Omental fat pad (tissue), 4 donors: ENCODE measurements around the gene RAB36. TPM values are rescaled to one million over a fixed set of nuclear protein-coding genes. Genes with fewer than 3 reads are reported as not detected.

ENCODE experiments used
- ATAC-seq: fragments of 150-250 bp; one replicate; pipeline ENCODE4 v1.9.1; 2016; ENCODE audit warnings: mild to moderate bottlenecking, moderate library complexity; ENCODE audit not compliant: low FRiP score
- DNase-seq: peaks from one replicate; pipeline ENCODE4 v3.0.0-alpha.2; 2019; ENCODE audit warnings: low spot score
- total RNA-seq, 4 donors: library from RNA; depleted of rRNA; stranded (reverse); fragments of >200 nt; gene quantifications; one replicate each; pipeline ENCODE4 v1.1.0, GENCODE V29; 2016
- TF ChIP-seq, protein P1 (sequence below), 3 donors: fragments of 450-650 bp; IDR thresholded peaks; one replicate each; pipeline ENCODE4 v1.5.1; 2016 to 2017; ENCODE audit warnings: antibody characterized with exemption in 3 of 3, mild to moderate bottlenecking in 3 of 3, moderate library complexity in 2 of 3

The RAB36 gene
- total RNA-seq, 4 donors from 2014 or later = 1.6 to 5.7 (median 2.9) TPM

GRCh38 chr22:23166841-23167616, 21.8 kb downstream of the RAB36 start:
- ATAC-seq (peak; percentile 15), DNase-seq (no peak)
- TF ChIP-seq, protein P1, sequence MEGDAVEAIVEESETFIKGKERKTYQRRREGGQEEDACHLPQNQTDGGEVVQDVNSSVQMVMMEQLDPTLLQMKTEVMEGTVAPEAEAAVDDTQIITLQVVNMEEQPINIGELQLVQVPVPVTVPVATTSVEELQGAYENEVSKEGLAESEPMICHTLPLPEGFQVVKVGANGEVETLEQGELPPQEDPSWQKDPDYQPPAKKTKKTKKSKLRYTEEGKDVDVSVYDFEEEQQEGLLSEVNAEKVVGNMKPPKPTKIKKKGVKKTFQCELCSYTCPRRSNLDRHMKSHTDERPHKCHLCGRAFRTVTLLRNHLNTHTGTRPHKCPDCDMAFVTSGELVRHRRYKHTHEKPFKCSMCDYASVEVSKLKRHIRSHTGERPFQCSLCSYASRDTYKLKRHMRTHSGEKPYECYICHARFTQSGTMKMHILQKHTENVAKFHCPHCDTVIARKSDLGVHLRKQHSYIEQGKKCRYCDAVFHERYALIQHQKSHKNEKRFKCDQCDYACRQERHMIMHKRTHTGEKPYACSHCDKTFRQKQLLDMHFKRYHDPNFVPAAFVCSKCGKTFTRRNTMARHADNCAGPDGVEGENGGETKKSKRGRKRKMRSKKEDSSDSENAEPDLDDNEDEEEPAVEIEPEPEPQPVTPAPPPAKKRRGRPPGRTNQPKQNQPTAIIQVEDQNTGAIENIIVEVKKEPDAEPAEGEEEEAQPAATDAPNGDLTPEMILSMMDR (IDR thresholded peaks at IDR 0.05) = no peak

DNA sequence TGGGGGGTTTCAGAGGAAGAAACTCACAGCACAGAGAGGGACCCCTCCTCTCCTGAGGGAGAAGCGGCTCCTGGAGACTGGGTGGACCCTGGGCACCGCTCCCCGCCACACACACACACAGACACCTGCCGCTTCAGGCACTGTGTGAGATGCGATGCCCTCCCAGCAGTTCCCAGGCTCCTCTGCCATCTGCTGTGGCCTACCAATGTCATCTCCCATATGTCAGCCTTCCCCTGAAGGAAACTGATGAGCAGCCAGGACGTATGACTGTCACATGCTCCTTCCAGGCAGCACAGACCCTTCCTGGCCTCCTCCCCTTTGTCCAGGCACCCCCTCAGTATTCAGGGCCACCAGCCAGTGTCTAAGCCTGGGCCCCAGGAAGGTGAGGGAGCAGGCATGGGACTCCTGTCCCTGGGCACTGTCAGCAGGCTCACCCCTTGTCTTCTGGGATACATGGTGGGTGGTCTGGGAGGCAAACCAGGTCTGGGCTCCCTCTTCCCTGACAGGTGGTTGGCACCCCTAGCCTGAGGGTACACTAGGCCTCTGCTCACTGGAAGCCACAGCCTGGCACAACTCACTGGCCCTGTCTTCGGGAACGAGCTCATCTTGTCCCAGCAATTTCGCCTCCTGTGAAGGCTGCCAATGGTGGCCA, 23.2 kb downstream of the RAB36 start:
- ATAC-seq = peak; percentile 4
- TF ChIP-seq, protein P1 (IDR thresholded peaks at IDR 0.05) = no peak

GRCh38 chr22:23169043-23169406, 23.7 kb downstream of the RAB36 start:
- ATAC-seq (no peak), DNase-seq (no peak)
- TF ChIP-seq, protein P1 (IDR thresholded peaks at IDR 0.05) = no peak

More for the DNA sequence above, 23.2 kb downstream of the RAB36 start:
- no peak for DNase-seq

DNA sequence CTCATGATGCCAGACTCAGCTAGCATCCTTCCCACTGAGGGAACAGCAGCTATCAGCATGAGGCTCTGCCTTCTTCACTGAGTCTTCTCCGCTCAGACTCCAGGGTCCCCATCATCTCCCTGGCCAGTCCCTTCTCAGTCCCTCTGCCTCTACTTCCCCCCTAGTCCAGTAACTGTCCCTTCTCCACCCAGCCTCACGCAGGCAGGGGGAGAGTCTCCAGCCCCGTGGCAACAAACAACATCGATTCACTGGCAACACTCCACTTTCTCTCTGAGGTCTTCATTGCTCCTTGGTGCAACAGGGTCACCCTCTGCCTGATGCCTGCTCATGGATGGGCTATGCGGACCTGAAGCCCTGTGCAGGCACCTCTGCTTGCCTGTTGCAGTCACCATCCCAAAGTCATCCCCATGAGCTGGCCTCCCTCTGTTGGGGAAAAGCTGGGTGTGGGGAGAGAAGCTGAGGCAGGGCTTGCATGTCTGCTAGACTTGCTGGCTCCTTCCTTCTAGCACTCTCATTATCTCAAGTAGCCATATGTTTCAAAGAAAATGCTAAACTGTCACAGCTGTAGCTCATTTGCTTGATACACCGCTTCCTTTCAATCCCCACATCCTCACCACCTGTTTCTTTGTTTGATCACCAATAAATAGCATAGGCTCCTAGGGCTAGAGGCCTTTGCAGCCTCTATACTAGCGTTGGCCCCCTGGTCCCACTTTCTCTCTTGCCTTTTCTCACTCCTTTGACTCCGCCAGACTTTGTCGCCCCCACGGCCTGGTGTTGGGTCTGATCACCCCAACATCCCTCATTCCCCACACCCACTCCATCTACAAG, 30.8 kb downstream of the RAB36 start:
- no peak for ATAC-seq
- TF ChIP-seq, protein P1 (IDR thresholded peaks at IDR 0.05) = no peak
- no peak for DNase-seq

DNA sequence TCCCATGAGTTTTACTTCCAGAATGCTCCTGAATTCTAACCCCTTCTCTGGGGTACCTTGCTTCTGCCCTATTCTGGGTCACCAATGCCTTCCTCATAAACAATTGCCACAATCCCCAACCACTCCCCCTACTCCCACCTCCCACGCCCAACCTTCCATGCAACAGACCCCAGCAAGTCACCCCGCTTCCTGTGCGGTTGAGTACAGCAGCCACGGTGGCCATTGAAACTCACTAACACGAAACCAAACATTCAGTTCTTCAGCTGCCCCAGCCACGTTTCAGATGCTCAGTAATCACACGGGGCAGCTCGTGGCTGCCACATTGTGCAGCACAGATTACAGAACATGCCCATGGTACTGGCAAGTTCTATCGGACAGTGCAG, 31.4 kb downstream of the RAB36 start:
- TF ChIP-seq, protein P1 (IDR thresholded peaks at IDR 0.05) = no peak
- no peak for DNase-seq
- ATAC-seq = no peak

DNA sequence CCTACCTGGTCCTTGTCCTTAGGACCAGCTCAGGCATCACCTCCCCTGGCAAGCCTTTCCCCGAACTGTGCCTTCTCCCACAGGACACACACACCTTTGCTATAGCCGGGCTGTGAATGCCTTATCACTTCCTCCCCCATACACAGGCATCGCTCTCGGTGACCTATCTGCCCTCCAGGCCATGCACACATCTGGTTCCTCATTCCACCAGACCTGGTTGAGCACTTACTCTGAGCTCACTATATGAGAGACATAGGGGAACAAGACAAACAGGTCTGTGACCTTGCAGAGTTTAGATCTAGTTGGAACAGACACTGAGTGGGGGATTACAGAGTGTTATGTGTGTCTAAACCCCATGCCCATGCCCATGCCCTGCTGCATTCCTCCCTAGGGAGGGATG, 31.9 kb downstream of the RAB36 start:
- ATAC-seq (no peak), DNase-seq (no peak)
- TF ChIP-seq, protein P1 (IDR thresholded peaks at IDR 0.05) = no peak
